HFF-Myc (cell line): ENCODE results near the gene SOX12.
A peak's percentile ranks its signal among the peaks of the same experiment; 100 is the strongest.

Experiments
- DNase-seq: peaks from one replicate; pipeline ENCODE4 v3.0.0-alpha.2; 2011; ENCODE audit warnings: low read depth; ENCODE audit errors: extremely low read depth
- H3K4me3 ChIP-seq: replicated peaks from 2 replicates; pipeline ENCODE4 v1.5.1; 2011; ENCODE audit warnings: low read depth, mild to moderate bottlenecking, control low read depth, low read length
- TF ChIP-seq, protein P1 (sequence below): IDR thresholded peaks from 2 replicates; pipeline ENCODE4 v1.5.1; 2012; ENCODE audit warnings: mild to moderate bottlenecking, low read depth, low read length, control low read depth; ENCODE audit errors: missing control alignments

Gene SOX12

DNA sequence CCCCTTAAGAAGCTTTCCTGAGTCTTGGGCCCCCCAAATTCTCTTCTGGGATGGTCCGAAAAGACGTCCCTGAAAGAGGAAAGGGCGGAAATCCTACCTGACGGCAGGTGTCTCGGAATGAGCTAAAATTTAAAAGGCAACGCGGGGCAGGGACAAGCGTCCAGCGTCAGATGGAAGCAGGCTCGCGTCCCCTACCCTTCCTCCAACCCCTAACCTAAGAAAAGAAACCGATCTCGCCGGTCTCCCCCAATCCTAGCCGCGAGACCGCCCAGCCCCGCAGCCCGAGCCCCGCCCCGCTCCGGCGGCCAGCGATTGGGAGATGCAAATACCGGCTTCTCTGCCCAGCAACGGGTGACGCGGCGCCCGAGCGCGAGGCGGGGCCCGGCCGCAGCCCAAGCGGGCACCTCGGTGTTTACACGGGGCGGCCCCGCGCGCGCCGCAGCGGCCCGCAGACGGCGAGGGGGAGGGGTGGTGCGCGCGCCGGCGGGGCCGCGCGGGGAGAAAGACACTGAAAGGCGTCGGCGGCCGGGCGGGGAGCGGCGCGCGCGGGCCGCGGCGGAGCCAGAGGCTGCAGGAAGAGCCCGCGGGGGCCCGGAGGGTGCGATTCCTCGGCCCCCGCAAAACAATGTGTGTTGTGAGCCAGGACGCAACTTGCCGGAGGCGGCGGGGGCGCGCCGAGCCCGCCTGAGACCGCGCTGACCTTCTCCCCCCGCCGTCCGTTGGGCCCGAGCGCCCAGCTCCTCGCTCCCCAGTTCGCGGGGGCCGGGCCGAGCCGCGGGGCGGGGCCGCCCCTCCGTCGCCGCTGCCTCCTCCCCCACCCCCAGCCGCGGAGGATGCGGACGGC lies at the start of gene SOX12:
SOX12 (plus strand) TSS at position 508 of the 844 bp plus-strand sequence. CDS start 373 bp downstream, outside the sequence.
- H3K4me3 ChIP-seq = peak within 1 kb of the TSS; percentile 67
- no peak for DNase-seq
- TF ChIP-seq, protein P1, sequence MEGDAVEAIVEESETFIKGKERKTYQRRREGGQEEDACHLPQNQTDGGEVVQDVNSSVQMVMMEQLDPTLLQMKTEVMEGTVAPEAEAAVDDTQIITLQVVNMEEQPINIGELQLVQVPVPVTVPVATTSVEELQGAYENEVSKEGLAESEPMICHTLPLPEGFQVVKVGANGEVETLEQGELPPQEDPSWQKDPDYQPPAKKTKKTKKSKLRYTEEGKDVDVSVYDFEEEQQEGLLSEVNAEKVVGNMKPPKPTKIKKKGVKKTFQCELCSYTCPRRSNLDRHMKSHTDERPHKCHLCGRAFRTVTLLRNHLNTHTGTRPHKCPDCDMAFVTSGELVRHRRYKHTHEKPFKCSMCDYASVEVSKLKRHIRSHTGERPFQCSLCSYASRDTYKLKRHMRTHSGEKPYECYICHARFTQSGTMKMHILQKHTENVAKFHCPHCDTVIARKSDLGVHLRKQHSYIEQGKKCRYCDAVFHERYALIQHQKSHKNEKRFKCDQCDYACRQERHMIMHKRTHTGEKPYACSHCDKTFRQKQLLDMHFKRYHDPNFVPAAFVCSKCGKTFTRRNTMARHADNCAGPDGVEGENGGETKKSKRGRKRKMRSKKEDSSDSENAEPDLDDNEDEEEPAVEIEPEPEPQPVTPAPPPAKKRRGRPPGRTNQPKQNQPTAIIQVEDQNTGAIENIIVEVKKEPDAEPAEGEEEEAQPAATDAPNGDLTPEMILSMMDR = no peak

DNA sequence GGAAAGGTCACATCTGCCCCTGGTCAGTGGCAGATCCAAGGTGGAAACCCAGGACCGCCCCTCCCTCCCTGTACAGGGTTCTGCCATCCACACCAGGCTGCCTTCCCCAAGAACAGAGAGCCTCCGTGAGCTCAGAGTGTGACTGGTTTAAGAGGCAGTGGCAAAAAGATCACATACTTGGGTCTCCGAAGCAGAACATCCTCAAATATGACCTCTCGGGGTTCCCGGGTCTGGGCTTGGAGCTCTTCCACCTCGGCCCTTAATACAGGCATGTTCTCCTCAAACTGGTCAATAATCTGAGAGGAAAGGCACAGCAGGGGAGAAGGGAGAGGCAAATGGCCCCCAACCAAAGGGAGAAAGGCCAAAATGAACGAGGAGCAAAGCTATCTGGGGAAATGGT lies 49.6 kb upstream of the SOX12 start:
- TF ChIP-seq, protein P1 = no peak
- DNase-seq = no peak
- no peak overlapping the region for H3K4me3 ChIP-seq

DNA sequence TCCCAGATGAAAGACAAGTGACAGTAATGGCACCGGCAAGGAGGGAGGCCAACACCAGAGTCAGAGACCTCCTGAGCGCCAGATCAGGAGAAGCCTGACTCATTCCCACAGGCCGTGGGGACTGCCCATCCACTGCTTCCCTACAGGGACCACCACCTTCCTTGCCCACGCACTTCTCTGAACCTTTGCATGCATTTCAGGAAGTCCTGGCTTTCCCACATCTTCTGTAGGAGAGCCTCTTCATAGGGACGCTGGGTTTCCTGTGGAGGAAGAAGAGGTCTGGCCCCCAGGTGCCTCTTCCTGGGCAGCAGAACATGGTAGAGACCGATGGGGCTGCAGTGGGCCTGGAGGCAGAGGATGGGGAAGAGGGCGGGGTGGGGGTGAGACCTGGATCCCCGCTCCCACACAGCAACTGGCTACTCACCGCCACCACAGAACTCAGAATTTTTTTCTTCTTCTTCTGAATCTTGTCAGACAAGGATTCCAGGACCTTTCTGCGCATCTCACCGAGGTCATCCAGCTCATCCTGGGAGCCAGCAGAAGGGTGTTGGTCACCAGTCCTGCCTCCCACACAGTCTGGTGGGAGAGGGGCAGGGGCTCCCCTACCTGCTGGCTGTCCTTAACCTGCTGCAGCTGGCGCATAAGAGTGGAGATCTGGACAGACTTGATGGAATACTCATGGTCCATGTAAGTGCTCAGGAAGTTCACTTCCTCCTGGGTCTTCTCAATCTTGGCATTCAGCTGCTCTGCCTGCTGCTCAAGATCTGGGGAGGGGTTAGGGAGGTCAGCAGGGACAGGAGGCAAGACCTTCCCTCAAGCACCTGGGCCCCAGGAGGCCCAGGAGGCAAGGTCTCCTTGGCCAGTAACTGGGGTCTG lies 48.5 kb upstream of the SOX12 start:
- DNase-seq = no peak
- TF ChIP-seq, protein P1 = no peak
- H3K4me3 ChIP-seq = no peak overlapping the region

GRCh38 chr20:277496-277781 lies 47.9 kb upstream of the SOX12 start:
- no peak for DNase-seq
- no peak overlapping the region for H3K4me3 ChIP-seq
- TF ChIP-seq, protein P1 = no peak

DNA sequence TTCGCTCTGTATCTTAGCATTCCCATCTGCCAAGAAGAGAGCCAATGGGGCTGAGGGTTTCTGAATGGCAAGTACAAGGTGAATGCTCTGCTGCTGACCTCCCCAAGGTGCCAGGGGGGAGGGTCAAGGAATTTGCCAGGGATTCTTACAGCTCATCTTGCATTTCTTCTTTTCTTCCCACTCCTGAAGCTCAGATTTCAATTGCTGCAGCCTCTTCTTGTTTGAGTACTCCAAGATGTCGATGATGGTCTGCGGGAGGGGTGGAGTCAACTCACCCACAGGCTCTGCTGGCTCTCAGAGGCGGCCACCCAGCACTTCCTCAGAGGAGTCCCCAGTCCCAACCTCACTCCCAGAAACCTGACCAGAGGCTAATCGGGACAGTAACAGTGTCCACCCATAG lies 47.2 kb upstream of the SOX12 start:
- no peak for DNase-seq
- TF ChIP-seq, protein P1 = no peak
- no peak overlapping the region for H3K4me3 ChIP-seq

DNA sequence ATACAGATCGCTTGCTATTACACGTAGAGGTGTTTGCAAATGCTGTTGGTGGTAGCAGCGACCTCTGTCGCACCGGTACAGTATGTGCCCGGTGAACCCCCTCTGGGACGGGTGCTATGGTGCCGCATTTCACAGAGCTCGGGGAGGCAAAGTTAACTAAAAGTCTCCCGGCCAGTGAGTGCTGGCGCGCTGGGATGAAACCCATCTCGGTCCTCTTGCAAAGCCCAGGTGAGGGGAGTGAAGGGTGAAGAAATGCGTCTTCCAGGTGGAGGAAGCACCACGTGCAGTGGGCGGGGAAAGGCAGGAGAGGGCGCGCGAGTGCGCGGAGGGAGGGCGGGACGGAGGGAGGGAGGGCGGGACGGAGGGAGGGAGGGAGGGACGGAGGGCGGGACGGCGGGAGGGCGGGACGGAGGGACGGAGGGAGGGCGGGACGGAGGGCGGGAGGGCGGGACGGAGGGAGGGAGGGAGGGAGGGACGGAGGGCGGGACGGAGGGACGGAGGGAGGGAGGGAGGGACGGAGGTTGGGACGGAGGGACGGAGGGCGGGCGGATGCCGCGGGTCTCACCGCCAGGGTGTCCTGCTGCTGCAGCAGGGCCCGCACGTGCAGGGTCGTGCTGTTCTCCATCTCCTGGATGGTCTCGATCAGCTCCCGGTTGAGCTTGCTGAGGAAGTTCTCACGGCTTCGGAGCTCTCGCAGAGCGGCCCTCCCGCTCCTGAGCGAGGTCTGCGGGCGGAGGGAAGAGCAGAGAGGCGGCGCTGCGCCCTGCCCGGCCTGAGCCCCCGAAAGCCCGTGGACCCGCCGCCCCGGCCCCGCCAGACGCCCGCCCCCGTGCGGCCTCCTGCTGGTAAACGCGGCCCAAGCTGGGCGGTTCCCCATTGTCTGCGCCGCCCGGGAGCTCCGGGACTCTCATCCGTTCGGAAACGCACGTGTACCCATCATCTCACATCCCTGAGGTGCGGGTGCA lies 46.5 kb upstream of the SOX12 start:
- peak overlapping the region; percentile 40 for H3K4me3 ChIP-seq
- TF ChIP-seq, protein P1 = peak; percentile 13
- DNase-seq = no peak
